Measurements from ENCODE around the gene AP2A2. TPM values are rescaled to one million over a fixed set of nuclear protein-coding genes. Genes with fewer than 3 reads are reported as not detected.
A peak's percentile ranks its signal among the peaks of the same experiment; 100 is the strongest.
"Not testable (repeated sequence)": the region's sequence is repeated elsewhere in the genome, so short reads cannot be mapped to it uniquely, and the experiment has no call there.

Gene AP2A2
- total RNA-seq, 1 experiment from 2014 or later, result 123 TPM

- DNase-seq (ENCODE audit: low read depth, low spot score), result no peak
- in situ Hi-C loops (cut with HindIII; ENCODE audit: low pct_unique_long_range_greater_than_20kb, low sequenced_read_pairs), result no loop called here
- no peaks in the 10 kb centered on the region for H3K27me3 ChIP-seq (ENCODE audit: control insufficient read depth, insufficient read depth, low read length)
- ATAC-seq, result no peak
- BruUV-seq (replicated peaks), result no TSS peak
- H3K4me1 ChIP-seq (ENCODE audit: control insufficient read depth, insufficient read depth, low read length), result no peaks in the 10 kb centered on the region
- H3K4me3 ChIP-seq (ENCODE audit: low read depth in 2 of 2, low read length in 2 of 2), result no peak overlapping the region
- POLR2A ChIA-PET, result no interaction called here
- no peak for TF ChIP-seq POLR2AphosphoS5 (IDR thresholded peaks at IDR 0.05; ENCODE audit: low read depth, low read length)
- TF ChIP-seq, protein P1, sequence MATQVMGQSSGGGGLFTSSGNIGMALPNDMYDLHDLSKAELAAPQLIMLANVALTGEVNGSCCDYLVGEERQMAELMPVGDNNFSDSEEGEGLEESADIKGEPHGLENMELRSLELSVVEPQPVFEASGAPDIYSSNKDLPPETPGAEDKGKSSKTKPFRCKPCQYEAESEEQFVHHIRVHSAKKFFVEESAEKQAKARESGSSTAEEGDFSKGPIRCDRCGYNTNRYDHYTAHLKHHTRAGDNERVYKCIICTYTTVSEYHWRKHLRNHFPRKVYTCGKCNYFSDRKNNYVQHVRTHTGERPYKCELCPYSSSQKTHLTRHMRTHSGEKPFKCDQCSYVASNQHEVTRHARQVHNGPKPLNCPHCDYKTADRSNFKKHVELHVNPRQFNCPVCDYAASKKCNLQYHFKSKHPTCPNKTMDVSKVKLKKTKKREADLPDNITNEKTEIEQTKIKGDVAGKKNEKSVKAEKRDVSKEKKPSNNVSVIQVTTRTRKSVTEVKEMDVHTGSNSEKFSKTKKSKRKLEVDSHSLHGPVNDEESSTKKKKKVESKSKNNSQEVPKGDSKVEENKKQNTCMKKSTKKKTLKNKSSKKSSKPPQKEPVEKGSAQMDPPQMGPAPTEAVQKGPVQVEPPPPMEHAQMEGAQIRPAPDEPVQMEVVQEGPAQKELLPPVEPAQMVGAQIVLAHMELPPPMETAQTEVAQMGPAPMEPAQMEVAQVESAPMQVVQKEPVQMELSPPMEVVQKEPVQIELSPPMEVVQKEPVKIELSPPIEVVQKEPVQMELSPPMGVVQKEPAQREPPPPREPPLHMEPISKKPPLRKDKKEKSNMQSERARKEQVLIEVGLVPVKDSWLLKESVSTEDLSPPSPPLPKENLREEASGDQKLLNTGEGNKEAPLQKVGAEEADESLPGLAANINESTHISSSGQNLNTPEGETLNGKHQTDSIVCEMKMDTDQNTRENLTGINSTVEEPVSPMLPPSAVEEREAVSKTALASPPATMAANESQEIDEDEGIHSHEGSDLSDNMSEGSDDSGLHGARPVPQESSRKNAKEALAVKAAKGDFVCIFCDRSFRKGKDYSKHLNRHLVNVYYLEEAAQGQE (IDR thresholded peaks at IDR 0.05; ENCODE audit: insufficient read depth in 1 of 2, low read depth in 2 of 2, low read length in 1 of 2), result peak in 1 of 2 experiments; percentile 77; a peak in 2 of 4 replicates
- TF ChIP-seq SIN3A (IDR thresholded peaks at IDR 0.05; ENCODE audit: borderline replicate concordance, insufficient read depth, low read depth, low read length), result no peak
- no peak for TF ChIP-seq CTCF (IDR thresholded peaks at IDR 0.05)
- intact Hi-C loops (cut with micrococcal nuclease; ENCODE audit: unreplicated experiment), result no loop called here
- no peaks in the 10 kb centered on the region; the same call in 1 of the 2 replicates for H3K36me3 ChIP-seq (ENCODE audit: control insufficient read depth, insufficient read depth, low read length)
- no peaks in the 10 kb centered on the region for H3K9me3 ChIP-seq (ENCODE audit: control insufficient read depth, insufficient read depth, low read depth, low read length)
- H3K27ac ChIP-seq (ENCODE audit: low read length), result no peak overlapping the region
- CTCF ChIA-PET, result no interaction called here
Observed at GRCh38 chr11:1015826-1016545, 90.3 kb downstream of the AP2A2 start.

GRCh38 chr11:1016610-1017126 is 91.0 kb downstream of the AP2A2 start:
- DNase-seq (ENCODE audit: low read depth, low spot score); H3K27me3 ChIP-seq (ENCODE audit: control insufficient read depth, insufficient read depth, low read length); H3K36me3 ChIP-seq (ENCODE audit: control insufficient read depth, insufficient read depth, low read length); in situ Hi-C loops (cut with HindIII; ENCODE audit: low pct_unique_long_range_greater_than_20kb, low sequenced_read_pairs); H3K9me3 ChIP-seq (ENCODE audit: control insufficient read depth, insufficient read depth, low read depth, low read length); H3K27ac ChIP-seq (ENCODE audit: low read length); H3K4me1 ChIP-seq (ENCODE audit: control insufficient read depth, insufficient read depth, low read length); H3K4me3 ChIP-seq (ENCODE audit: low read depth in 2 of 2, low read length in 2 of 2); POLR2A ChIA-PET; intact Hi-C loops (cut with micrococcal nuclease; ENCODE audit: unreplicated experiment): not testable (repeated sequence)
- peak; percentile 11; the same call in 1 of the 2 replicates for ATAC-seq
- CTCF ChIA-PET, result interaction anchor here (0.6 kb wide), 1 partner anchor 128 kb away, joined by 3 read pairs; no protein-coding TSS in a partner anchor
- TSS peak; percentile 93 for BruUV-seq (replicated peaks)

GRCh38 chr11:1017269-1018005 is 91.8 kb downstream of the AP2A2 start:
- Histone ChIP-seq H3K4me1 (ENCODE audit: control insufficient read depth, insufficient read depth, low read length) (no peaks in the 10 kb centered on the region), H3K9me3 (ENCODE audit: control insufficient read depth, insufficient read depth, low read depth, low read length) (no peaks in the 10 kb centered on the region), H3K4me3 (ENCODE audit: low read depth in 2 of 2, low read length in 2 of 2) (no peak overlapping the region), H3K36me3 (ENCODE audit: control insufficient read depth, insufficient read depth, low read length) (no peaks in the 10 kb centered on the region), H3K27ac (ENCODE audit: low read length) (no peak overlapping the region), H3K27me3 (ENCODE audit: control insufficient read depth, insufficient read depth, low read length) (no peaks in the 10 kb centered on the region)
- ATAC-seq (peak; percentile 20; the same call in 1 of the 2 replicates), DNase-seq (ENCODE audit: low read depth, low spot score) (no peak)
- no peak for TF ChIP-seq CTCF (IDR thresholded peaks at IDR 0.05)
- no peak; the same call in 1 of the 2 replicates for TF ChIP-seq POLR2AphosphoS5 (IDR thresholded peaks at IDR 0.05; ENCODE audit: low read depth, low read length)
- TF ChIP-seq SIN3A (IDR thresholded peaks at IDR 0.05; ENCODE audit: borderline replicate concordance, insufficient read depth, low read depth, low read length), result no peak
- TF ChIP-seq, protein P1 (IDR thresholded peaks at IDR 0.05; ENCODE audit: insufficient read depth in 1 of 2, low read depth in 2 of 2, low read length in 1 of 2), result no peak
- no peak for TF ChIP-seq TCF7L2 (IDR thresholded peaks at IDR 0.05; ENCODE audit: low read depth, low read length)
- in situ Hi-C loops (cut with HindIII; ENCODE audit: low pct_unique_long_range_greater_than_20kb, low sequenced_read_pairs) (no loop called here), intact Hi-C loops (cut with micrococcal nuclease; ENCODE audit: unreplicated experiment) (no loop called here)
- CTCF ChIA-PET, result no interaction called here
- POLR2A ChIA-PET, result no interaction called here
- TSS peak; percentile 82 for BruUV-seq (replicated peaks)
